A673 (cell line): ENCODE measurements around the gene TLR8. TPM values are rescaled to one million over a fixed set of nuclear protein-coding genes. Genes with fewer than 3 reads are reported as not detected.

Experiments used
- BruUV-seq: library from RNA; stranded (reverse); fragments of 400-500 nt; replicated peaks from 2 replicates; lab custom pipeline; 2021; lab: Mats Ljungman, UMichigan
- CTCF ChIA-PET: fragments of 300-600 bp; sonication (Branson Sonifier 250); formaldehyde crosslinking; loops from one replicate; lab custom pipeline; 2022; ENCODE audit warnings: antibody characterized with exemption; lab: Charles Lee
- POLR2A ChIA-PET: fragments of 300-600 bp; sonication (Branson Sonifier 250); formaldehyde crosslinking; loops from one replicate; lab custom pipeline; 2022; ENCODE audit warnings: antibody characterized with exemption; ENCODE audit not compliant: low non-redundant PET; lab: Charles Lee
- DNase-seq: peaks from one replicate; pipeline ENCODE4 v3.0.0-alpha.2; 2015; ENCODE audit warnings: low spot score
- H3K27ac ChIP-seq: fragments of 200-600 bp; sonication (generic); 2 replicates; pipeline ENCODE4 v1.5.1; 2016; ENCODE audit warnings: mixed run types, low read depth, mild to moderate bottlenecking, mixed read lengths, antibody characterized with exemption, low read length; ENCODE audit not compliant: poor library complexity, severe bottlenecking
- H3K27me3 ChIP-seq: fragments of 200-600 bp; sonication (generic); replicated peaks from 2 replicates; pipeline ENCODE4 v1.6.1; 2017; ENCODE audit warnings: mixed run types, low read depth, mild to moderate bottlenecking, mixed read lengths, antibody characterized with exemption, low read length; ENCODE audit not compliant: insufficient read depth, poor library complexity
- H3K36me3 ChIP-seq: fragments of 200-600 bp; sonication (generic); 2 replicates; pipeline ENCODE4 v1.6.1; 2016; ENCODE audit warnings: mixed run types, mild to moderate bottlenecking, mixed read lengths, antibody characterized with exemption, low read length; ENCODE audit not compliant: insufficient read depth, poor library complexity, severe bottlenecking
- H3K4me1 ChIP-seq: fragments of 200-600 bp; sonication (generic); 2 replicates; pipeline ENCODE4 v1.6.1; 2017; ENCODE audit warnings: mixed run types, mild to moderate bottlenecking, mixed read lengths, antibody characterized with exemption, low read length; ENCODE audit not compliant: insufficient read depth, poor library complexity, severe bottlenecking
- H3K4me3 ChIP-seq: fragments of 200-600 bp; sonication (generic); 2 replicates; pipeline ENCODE4 v1.5.1; 2016; ENCODE audit warnings: low read depth, mixed run types, mild to moderate bottlenecking, mixed read lengths, low read length; ENCODE audit not compliant: poor library complexity, severe bottlenecking
- H3K9me3 ChIP-seq: fragments of 200-600 bp; sonication (generic); 2 replicates; pipeline ENCODE4 v1.6.1; 2016; ENCODE audit warnings: mixed run types, low read depth, mild to moderate bottlenecking, mixed read lengths, antibody characterized with exemption, low read length; ENCODE audit not compliant: poor library complexity, severe bottlenecking
- CTCF ChIP-seq: fragments of 300-800, 200-600 bp; sonication (generic); conservative IDR thresholded peaks from 2 replicates; pipeline ENCODE4 v1.5.1; 2017; ENCODE audit warnings: low read depth, mild to moderate bottlenecking, antibody characterized with exemption, low read length, moderate library complexity, mixed read lengths
- EZH2 ChIP-seq: fragments of 200-600 bp; sonication (generic); IDR thresholded peaks from 2 replicates; pipeline ENCODE4 v1.6.1; 2017; ENCODE audit warnings: borderline replicate concordance, low read depth, mild to moderate bottlenecking, mixed read lengths, antibody characterized with exemption, low read length; ENCODE audit not compliant: poor library complexity, severe bottlenecking
- intact Hi-C: fragments of 100-400 bp; cut with micrococcal nuclease; formaldehyde crosslinking; loops from one replicate; pipeline ENCODE4 v1.10.0; 2022; ENCODE audit not compliant: unreplicated experiment
- total RNA-seq: library from RNA; stranded (reverse); gene quantifications from 2 replicates; pipeline ENCODE4 v1.2.3, GENCODE V29; 2021

TLR8 gene
- total RNA-seq, 1 experiment from 2014 or later = not detected

- peak overlapping the region; percentile 85 for H3K27ac ChIP-seq
- no peaks in the 10 kb centered on the region for H3K27me3 ChIP-seq
- no peaks in the 10 kb centered on the region for H3K9me3 ChIP-seq
- DNase-seq = peak; percentile 61
- peaks cover 44% of the 10 kb centered on the region for H3K4me1 ChIP-seq
- no peak overlapping the region for H3K4me3 ChIP-seq
- peak; percentile 54 for TF ChIP-seq CTCF
- TF ChIP-seq EZH2 = no peak
- CTCF ChIA-PET = no interaction called here
- no TSS peak for BruUV-seq
- no peaks in the 10 kb centered on the region for H3K36me3 ChIP-seq
- intact Hi-C loops = no loop called here
- POLR2A ChIA-PET = no interaction called here
These were observed 44.6 kb downstream of the TLR8 start for GRCh38 chrX:12950851-12951594.

GRCh38 chrX:12951595-12951975, 45.2 kb downstream of the TLR8 start:
- H3K4me3 ChIP-seq = no peak overlapping the region
- POLR2A ChIA-PET = no interaction called here
- peak overlapping the region; percentile 85 for H3K27ac ChIP-seq
- CTCF ChIA-PET = no interaction called here
- H3K9me3 ChIP-seq = no peaks in the 10 kb centered on the region
- H3K4me1 ChIP-seq = peaks cover 48% of the 10 kb centered on the region
- no peaks in the 10 kb centered on the region for H3K36me3 ChIP-seq
- TF ChIP-seq EZH2 = no peak
- no peaks in the 10 kb centered on the region for H3K27me3 ChIP-seq
- intact Hi-C loops = no loop called here
- DNase-seq = no peak
- BruUV-seq = no TSS peak

GRCh38 chrX:12953420-12953819, 47.0 kb downstream of the TLR8 start:
- BruUV-seq = no TSS peak
- no peaks in the 10 kb centered on the region for H3K9me3 ChIP-seq
- peak overlapping the region; percentile 13 for H3K27ac ChIP-seq
- peaks cover 39% of the 10 kb centered on the region for H3K4me1 ChIP-seq
- no peak for TF ChIP-seq EZH2
- no peak for TF ChIP-seq CTCF
- intact Hi-C loops = no loop called here
- H3K36me3 ChIP-seq = no peaks in the 10 kb centered on the region
- H3K4me3 ChIP-seq = no peak overlapping the region
- POLR2A ChIA-PET = no interaction called here
- CTCF ChIA-PET = interaction anchor here (0.7 kb wide), 1 partner anchor 599 kb away, joined by 17 read pairs; no protein-coding TSS in a partner anchor
- H3K27me3 ChIP-seq = no peaks in the 10 kb centered on the region
- DNase-seq = no peak

- ChIA-PET CTCF (no interaction called here), POLR2A (no interaction called here)
- H3K9me3 ChIP-seq = no peaks in the 10 kb centered on the region
- no TSS peak for BruUV-seq
- intact Hi-C loops = no loop called here
- no peaks in the 10 kb centered on the region for H3K27me3 ChIP-seq
- TF ChIP-seq EZH2 = no peak
- TF ChIP-seq CTCF = no peak
- H3K27ac ChIP-seq = peak overlapping the region; percentile 85
- no peak for DNase-seq
- H3K4me3 ChIP-seq = no peak overlapping the region
- peaks cover 30% of the 10 kb centered on the region for H3K4me1 ChIP-seq
- H3K36me3 ChIP-seq = no peaks in the 10 kb centered on the region
These were observed 48.0 kb downstream of the TLR8 start for GRCh38 chrX:12954376-12954775.
